SU-DHL-6 (cell line): ENCODE results near the gene SCTR.

Experiments
- H2AFZ ChIP-seq: fragments of 200-600 bp; sonication (generic); 2 replicates; pipeline ENCODE4 v1.6.1; 2014; ENCODE audit warnings: low read depth, mild to moderate bottlenecking, moderate library complexity, mixed read lengths, antibody characterized with exemption, low read length; ENCODE audit not compliant: severe bottlenecking
- H3F3A ChIP-seq: fragments of 200-600 bp; shearing (Covaris generic); 2 replicates; pipeline ENCODE4 v1.6.0; 2016; ENCODE audit warnings: antibody characterized with exemption, mild to moderate bottlenecking; ENCODE audit not compliant: insufficient read depth
- H3K27ac ChIP-seq: fragments of 200-600 bp; sonication (generic); 2 replicates; pipeline ENCODE4 v1.5.1; 2016; ENCODE audit warnings: low read depth, mild to moderate bottlenecking, low read length, moderate library complexity, mixed read lengths
- H3K27me3 ChIP-seq: fragments of 200-600 bp; sonication (generic), shearing (Covaris generic); 2 replicates; pipeline ENCODE4 v1.6.0; 2014; ENCODE audit warnings: mild to moderate bottlenecking, low read length
- H3K36me3 ChIP-seq: fragments of 200-600 bp; sonication (generic); 2 replicates; pipeline ENCODE4 v1.6.1; 2014; ENCODE audit warnings: mild to moderate bottlenecking, low read length, mixed read lengths
- H3K4me2 ChIP-seq: fragments of 300-600, 200-600 bp; shearing (Covaris generic), sonication (generic); 2 replicates; pipeline ENCODE4 v1.6.0; 2014; ENCODE audit warnings: low read length, low read depth, mild to moderate bottlenecking; ENCODE audit not compliant: poor library complexity, severe bottlenecking
- H3K4me3 ChIP-seq: fragments of 200-600 bp; sonication (generic); 2 replicates; pipeline ENCODE4 v1.5.1; 2014; ENCODE audit warnings: antibody characterized with exemption, low read length, mild to moderate bottlenecking, mixed read lengths; ENCODE audit not compliant: insufficient read depth, poor library complexity, severe bottlenecking
- H3K79me2 ChIP-seq: fragments of 200-600 bp; sonication (generic); 2 replicates; pipeline ENCODE4 v1.6.1; 2014; ENCODE audit warnings: mild to moderate bottlenecking, low read length, moderate library complexity; ENCODE audit not compliant: insufficient read depth
- H3K9ac ChIP-seq: fragments of 200-600 bp; sonication (generic); 2 replicates; pipeline ENCODE4 v1.7.0; 2014; ENCODE audit warnings: mild to moderate bottlenecking, low read length
- H3K9me2 ChIP-seq: fragments of 200-600 bp; sonication (generic); replicated peaks from 2 replicates; pipeline ENCODE4 v1.6.1; 2014; ENCODE audit warnings: low read length; ENCODE audit not compliant: insufficient read depth
- H3K9me3 ChIP-seq: fragments of 200-600 bp; sonication (generic); 2 replicates; pipeline ENCODE4 v1.6.1; 2014; ENCODE audit warnings: low read length, mixed read lengths; ENCODE audit not compliant: insufficient read depth
- H4K20me1 ChIP-seq: fragments of 200-600 bp; sonication (generic); 2 replicates; pipeline ENCODE4 v1.6.1; 2014; ENCODE audit warnings: low read depth, mild to moderate bottlenecking, antibody characterized with exemption, low read length, moderate library complexity, mixed read lengths
- CTCF ChIP-seq: fragments of 200-600 bp; sonication (generic); IDR thresholded peaks from one replicate; pipeline ENCODE4 v1.5.1; 2017; ENCODE audit warnings: antibody characterized with exemption, mild to moderate bottlenecking, low read length, moderate library complexity; ENCODE audit not compliant: insufficient read depth, poor library complexity, severe bottlenecking
- EZH2phosphoT487 ChIP-seq: fragments of 200-600 bp; sonication (generic), shearing (Covaris generic); conservative IDR thresholded peaks from 2 replicates; pipeline ENCODE4 v1.6.1; 2018; ENCODE audit warnings: mild to moderate bottlenecking, antibody characterized with exemption, low read length, moderate library complexity, mixed read lengths

Gene SCTR

GRCh38 chr2:119436993-119437772 lies 87.1 kb downstream of the SCTR start:
- Histone ChIP-seq H3K9ac (no peak overlapping the region), H3K9me3 (no peaks in the 10 kb centered on the region), H2AFZ (no peak overlapping the region), H3K36me3 (no peaks in the 10 kb centered on the region), H3K27me3 (no peaks in the 10 kb centered on the region), H3K9me2 (no peaks in the 10 kb centered on the region), H3K4me3 (no peak overlapping the region), H3K27ac (no peak overlapping the region), H3K4me2 (no peak overlapping the region), H3F3A (no peaks in the 10 kb centered on the region), H4K20me1 (no peaks in the 10 kb centered on the region), H3K79me2 (no peaks in the 10 kb centered on the region)
- TF ChIP-seq CTCF (no peak), EZH2phosphoT487 (no peak)

GRCh38 chr2:119435953-119436297 lies 88.4 kb downstream of the SCTR start:
- H3K9me3 ChIP-seq = no peaks in the 10 kb centered on the region
- no peaks in the 10 kb centered on the region for H3F3A ChIP-seq
- no peaks in the 10 kb centered on the region for H3K36me3 ChIP-seq
- H4K20me1 ChIP-seq = no peaks in the 10 kb centered on the region
- no peak overlapping the region for H2AFZ ChIP-seq
- H3K4me3 ChIP-seq = no peak overlapping the region
- H3K4me2 ChIP-seq = no peak overlapping the region
- no peaks in the 10 kb centered on the region for H3K79me2 ChIP-seq
- TF ChIP-seq CTCF = no peak
- TF ChIP-seq EZH2phosphoT487 = no peak
- H3K27ac ChIP-seq = no peak overlapping the region
- H3K9me2 ChIP-seq = no peaks in the 10 kb centered on the region
- H3K9ac ChIP-seq = no peak overlapping the region
- no peaks in the 10 kb centered on the region for H3K27me3 ChIP-seq

GRCh38 chr2:119435081-119435952 lies 89.0 kb downstream of the SCTR start:
- Histone ChIP-seq H3F3A (no peaks in the 10 kb centered on the region), H3K9me2 (no peaks in the 10 kb centered on the region), H3K4me2 (no peak overlapping the region), H3K4me3 (no peak overlapping the region), H3K27me3 (no peaks in the 10 kb centered on the region), H3K9me3 (no peaks in the 10 kb centered on the region), H2AFZ (no peak overlapping the region), H4K20me1 (no peaks in the 10 kb centered on the region), H3K79me2 (no peaks in the 10 kb centered on the region), H3K9ac (no peak overlapping the region), H3K36me3 (no peaks in the 10 kb centered on the region), H3K27ac (no peak overlapping the region)
- TF ChIP-seq EZH2phosphoT487 = no peak
- no peak for TF ChIP-seq CTCF
